ENCODE data around the gene SNCAIP.

SNCAIP gene

GRCh38 chr5:122400341-122400740, 88.3 kb downstream of the SNCAIP start:
- no peak for DNase-seq (ENCODE audit: low read depth)

GRCh38 chr5:122400938-122401337, 88.9 kb downstream of the SNCAIP start:
- DNase-seq (ENCODE audit: low read depth) = no peak

- no peak for DNase-seq (ENCODE audit: low read depth)
Observed at GRCh38 chr5:122401976-122402725, 90.1 kb downstream of the SNCAIP start.

- DNase-seq (ENCODE audit: low read depth) = no peak
Observed at GRCh38 chr5:122402955-122403685, 91.1 kb downstream of the SNCAIP start.

- no peak for DNase-seq (ENCODE audit: low read depth)
Observed at GRCh38 chr5:122404018-122404417, 92.0 kb downstream of the SNCAIP start.

- DNase-seq (ENCODE audit: low read depth) = no peak
Observed at GRCh38 chr5:122404653-122405362, 92.8 kb downstream of the SNCAIP start.

- DNase-seq (ENCODE audit: low read depth) = no peak
Observed at GRCh38 chr5:122405751-122406150, 93.7 kb downstream of the SNCAIP start.

- DNase-seq (ENCODE audit: low read depth) = no peak
Observed at GRCh38 chr5:122406181-122406580, 94.1 kb downstream of the SNCAIP start.

- no peak for DNase-seq (ENCODE audit: low read depth)
Observed at GRCh38 chr5:122408592-122409224, 96.7 kb downstream of the SNCAIP start.

GRCh38 chr5:122412966-122413365, 100.9 kb downstream of the SNCAIP start:
- no peak for DNase-seq (ENCODE audit: low read depth)

- no peak for DNase-seq (ENCODE audit: low read depth)
Observed at GRCh38 chr5:122413722-122414121, 101.7 kb downstream of the SNCAIP start.

- no peak for DNase-seq (ENCODE audit: low read depth)
Observed at GRCh38 chr5:122415030-122415800, 103.2 kb downstream of the SNCAIP start.

GRCh38 chr5:122415801-122416120, 103.7 kb downstream of the SNCAIP start:
- DNase-seq (ENCODE audit: low read depth) = no peak

- DNase-seq (ENCODE audit: low read depth) = no peak
Observed at GRCh38 chr5:122419142-122419894, 107.3 kb downstream of the SNCAIP start.

- no peak for DNase-seq (ENCODE audit: low read depth)
Observed at GRCh38 chr5:122420091-122420490, 108.1 kb downstream of the SNCAIP start.

- DNase-seq (ENCODE audit: low read depth) = no peak
Observed at GRCh38 chr5:122420537-122421236, 108.7 kb downstream of the SNCAIP start.

- DNase-seq (ENCODE audit: low read depth) = no peak
Observed at GRCh38 chr5:122421374-122422079, 109.5 kb downstream of the SNCAIP start.

- no peak for DNase-seq (ENCODE audit: low read depth)
Observed at GRCh38 chr5:122423221-122423620, 111.2 kb downstream of the SNCAIP start.

GRCh38 chr5:122424132-122424531, 112.1 kb downstream of the SNCAIP start:
- DNase-seq (ENCODE audit: low read depth) = no peak

GRCh38 chr5:122426301-122426700, 114.3 kb downstream of the SNCAIP start:
- no peak for DNase-seq (ENCODE audit: low read depth)
